Skeletal muscle tissue (tissue), 4 donors: ENCODE data around the gene ATP2A3. TPM values are rescaled to one million over a fixed set of nuclear protein-coding genes. Genes with fewer than 3 reads are reported as not detected.
A peak's percentile ranks its signal among the peaks of the same experiment; 100 is the strongest.

Source experiments
- H3K27ac ChIP-seq: one replicate; pipeline ENCODE4 v1.7.0; 2013; ENCODE audit warnings: mild to moderate bottlenecking, low read depth, low read length, inconsistent platforms
- H3K27me3 ChIP-seq, 3 donors: one replicate each; pipeline ENCODE4 v1.7.0; 2013; ENCODE audit warnings: low read length in 3 of 3; ENCODE audit not compliant: control insufficient read depth in 3 of 3, insufficient read depth in 3 of 3
- H3K36me3 ChIP-seq, 3 donors: one replicate each; pipeline ENCODE4 v1.7.0; 2013; ENCODE audit warnings: low read length in 3 of 3; ENCODE audit not compliant: control insufficient read depth in 3 of 3, insufficient read depth in 3 of 3
- H3K4me1 ChIP-seq, 3 donors: one replicate each; pipeline ENCODE4 v1.7.0; 2013; ENCODE audit warnings: low read length in 3 of 3, mild to moderate bottlenecking in 3 of 3; ENCODE audit not compliant: control insufficient read depth in 3 of 3, insufficient read depth in 3 of 3
- H3K4me3 ChIP-seq, 3 donors: one replicate each; pipeline ENCODE4 v1.7.0; 2013; ENCODE audit warnings: low read length in 3 of 3
- H3K9ac ChIP-seq, 3 donors: one replicate each; pipeline ENCODE4 v1.7.0; 2013; ENCODE audit warnings: low read length in 3 of 3, mild to moderate bottlenecking in 3 of 3, moderate library complexity in 2 of 3, low read depth in 1 of 3
- H3K9me3 ChIP-seq, 3 donors: one replicate each; pipeline ENCODE4 v1.7.0; 2013; ENCODE audit warnings: low read length in 3 of 3; ENCODE audit not compliant: control insufficient read depth in 3 of 3
- total RNA-seq: library from RNA; depleted of rRNA; stranded (reverse); fragments of >200 nt; gene quantifications from one replicate; pipeline ENCODE4 v1.2.3, GENCODE V29; 2014
- donor health status: Osteomylitis.

Gene ATP2A3
- total RNA-seq, result 3.7 TPM

DNA sequence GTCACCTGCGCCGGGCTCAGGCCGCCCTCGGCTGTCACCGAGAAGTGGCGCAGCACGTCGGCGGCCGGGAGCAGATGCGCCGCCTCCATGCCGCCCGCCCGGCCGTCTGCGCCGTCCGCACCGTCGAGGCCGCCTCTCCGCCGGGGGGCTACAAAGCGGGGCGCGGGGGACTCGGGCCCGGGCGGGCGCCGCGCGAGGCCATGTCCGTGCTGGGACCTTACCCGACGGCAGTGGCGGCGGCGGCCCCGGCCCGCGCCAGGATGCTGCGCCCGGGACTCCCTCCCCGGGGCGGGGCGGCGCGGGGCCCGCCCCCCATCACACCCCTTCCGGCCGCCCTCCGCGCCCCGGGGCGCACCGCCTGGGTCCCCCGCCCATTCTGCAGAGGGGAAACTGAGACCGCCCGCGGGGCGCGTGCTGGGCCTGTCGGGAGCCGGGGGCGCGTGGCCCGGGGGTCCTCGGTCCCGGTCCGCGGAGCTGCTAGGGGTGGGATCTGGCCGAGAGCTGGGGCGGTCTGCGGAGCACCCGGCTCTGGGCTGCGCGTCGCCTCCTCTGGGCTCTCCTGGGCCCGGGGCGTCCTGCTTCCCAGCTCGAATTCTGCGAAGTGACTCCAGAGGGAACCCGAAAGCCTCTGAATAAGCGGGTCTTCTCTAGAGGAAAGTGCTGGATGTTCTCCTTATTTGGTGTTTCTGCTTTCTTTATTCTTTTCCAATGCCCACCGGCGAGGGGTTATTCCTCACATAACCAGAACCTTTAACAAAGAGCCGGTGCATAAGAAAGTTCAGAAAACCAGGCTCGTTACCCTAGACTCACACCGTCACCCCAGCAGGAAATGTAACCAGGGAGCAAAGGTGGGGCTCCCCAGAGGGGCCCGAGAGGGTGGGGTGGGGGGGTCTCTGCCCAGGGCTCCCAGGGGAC lies at the start of gene ATP2A3:
ATP2A3 (minus strand) TSS at position 235 of the 915 bp plus-strand sequence; CDS start at position 89, 146 bp downstream.
- Histone ChIP-seq H3K27me3 (peaks cover 39 to 55% (median 39%) of the 10 kb centered on the region in 3 donors), H3K4me3 (peak within 1 kb of the TSS in 2 of 3 donors; percentile 9 to 45), H3K27ac (no peak within 1 kb of the TSS), H3K9me3 (no peaks in the 10 kb centered on the region), H3K9ac (peak within 1 kb of the TSS in 1 of 3 donors; percentile 25), H3K36me3 (no peaks in the 10 kb centered on the region), H3K4me1 (peaks cover 2 to 11% (median 5%) of the 10 kb centered on the region in 3 donors)

DNA sequence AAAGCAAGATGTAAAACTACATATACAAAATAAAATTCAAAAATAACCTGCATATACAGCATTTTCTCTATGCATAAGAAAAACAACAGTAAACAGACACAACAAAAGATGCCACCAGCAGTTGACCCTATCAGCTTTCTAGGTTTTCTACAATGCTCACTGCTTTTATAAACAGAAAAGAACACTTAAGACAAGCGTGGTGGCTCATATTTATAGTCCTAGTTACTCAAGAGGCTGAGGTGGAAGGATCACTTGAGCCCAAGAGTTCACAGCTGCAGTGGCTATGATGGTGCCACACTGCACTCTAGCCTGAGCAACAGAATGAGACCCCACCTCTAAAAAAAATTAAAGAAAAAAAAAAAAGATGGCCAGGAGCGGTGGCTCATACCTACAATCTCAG lies 46.5 kb upstream of the ATP2A3 start:
- no peak overlapping the region for H3K4me3 ChIP-seq
- no peak overlapping the region for H3K27ac ChIP-seq
- no peaks in the 10 kb centered on the region for H3K9me3 ChIP-seq
- no peaks in the 10 kb centered on the region for H3K27me3 ChIP-seq
- H3K36me3 ChIP-seq, result peaks cover 69 to 79% (median 76%) of the 10 kb centered on the region in 3 donors
- no peaks in the 10 kb centered on the region for H3K4me1 ChIP-seq
- H3K9ac ChIP-seq, result no peak overlapping the region

DNA sequence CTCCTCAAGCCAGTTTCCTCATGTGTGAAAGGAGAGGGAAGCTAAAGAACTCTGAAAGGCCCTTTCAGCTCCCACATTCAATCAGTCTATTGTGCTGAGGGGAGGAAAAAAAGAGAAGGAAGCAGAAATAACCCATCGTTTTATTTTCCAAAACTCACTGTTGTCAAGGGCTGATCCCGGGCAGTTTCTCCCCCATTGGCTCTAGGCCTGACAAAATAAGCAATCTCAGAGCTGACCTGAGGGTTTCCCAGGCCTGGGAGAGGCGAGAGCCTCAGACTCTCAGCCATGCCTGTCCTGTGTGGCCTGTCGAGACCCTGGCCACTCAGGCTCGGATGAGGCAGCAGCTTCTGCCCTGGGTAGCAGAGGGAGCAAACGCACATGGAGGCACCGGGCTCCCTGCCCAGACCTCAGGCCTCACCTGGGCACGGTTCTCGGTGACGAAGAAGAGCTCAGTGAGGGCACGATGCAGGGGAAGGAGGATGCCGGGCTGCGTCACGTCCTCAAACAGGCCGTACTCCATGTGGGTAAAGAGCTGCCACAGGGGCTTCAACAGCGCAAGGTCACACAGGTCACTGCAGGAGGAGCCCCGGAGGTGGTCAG lies 45.0 kb upstream of the ATP2A3 start:
- Histone ChIP-seq H3K27ac (no peak overlapping the region), H3K36me3 (peaks cover 63 to 72% (median 69%) of the 10 kb centered on the region in 3 donors), H3K9ac (no peak overlapping the region)

DNA sequence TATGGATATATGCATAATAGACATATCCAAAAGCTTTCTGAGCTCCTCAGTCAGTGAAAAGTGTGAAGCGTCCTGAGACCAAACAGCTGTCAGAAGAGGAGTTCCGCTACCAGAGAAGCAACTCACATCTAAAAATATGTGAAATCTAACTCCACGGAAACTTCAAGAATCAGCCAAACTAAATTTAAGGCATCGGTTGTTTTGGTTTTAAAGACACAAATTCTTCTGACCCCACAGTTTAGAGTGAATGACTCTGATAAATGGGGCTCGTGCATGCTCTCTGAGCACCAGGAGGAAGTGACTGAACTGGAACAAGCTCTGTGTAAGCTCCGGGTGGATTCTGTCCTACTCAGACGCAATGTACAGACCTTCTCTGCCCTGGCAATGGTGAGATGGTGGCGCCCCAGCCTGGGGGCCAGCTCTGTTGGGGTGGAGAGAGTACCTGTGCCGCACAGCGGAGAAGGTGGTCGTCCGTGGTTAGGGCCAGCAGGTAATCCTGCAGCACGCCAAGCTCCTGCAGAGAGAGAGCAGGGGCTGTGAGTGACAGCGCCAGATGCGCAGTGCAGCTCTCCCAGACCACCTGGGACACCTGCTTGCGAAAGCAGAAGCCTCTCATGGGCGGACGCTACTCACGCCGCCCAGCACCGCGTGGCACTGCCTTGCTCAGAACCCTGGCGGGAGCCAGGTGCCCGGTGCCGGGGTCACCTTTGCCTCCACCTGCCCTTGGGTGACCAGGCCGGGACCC lies 44.4 kb upstream of the ATP2A3 start:
- no peaks in the 10 kb centered on the region for H3K27me3 ChIP-seq
- no peak overlapping the region for H3K4me3 ChIP-seq
- H3K4me1 ChIP-seq, result peaks cover 0 to 2% (median 0%) of the 10 kb centered on the region in 3 donors
- H3K36me3 ChIP-seq, result peaks cover 56 to 65% (median 63%) of the 10 kb centered on the region in 3 donors
- no peak overlapping the region for H3K27ac ChIP-seq
- no peak overlapping the region for H3K9ac ChIP-seq
- no peaks in the 10 kb centered on the region for H3K9me3 ChIP-seq

More for the DNA sequence above, 45.0 kb upstream of the ATP2A3 start:
- no peaks in the 10 kb centered on the region for H3K9me3 ChIP-seq
- H3K4me1 ChIP-seq, result peaks cover 0 to 2% (median 0%) of the 10 kb centered on the region in 3 donors
- no peaks in the 10 kb centered on the region for H3K27me3 ChIP-seq
- no peak overlapping the region for H3K4me3 ChIP-seq

DNA sequence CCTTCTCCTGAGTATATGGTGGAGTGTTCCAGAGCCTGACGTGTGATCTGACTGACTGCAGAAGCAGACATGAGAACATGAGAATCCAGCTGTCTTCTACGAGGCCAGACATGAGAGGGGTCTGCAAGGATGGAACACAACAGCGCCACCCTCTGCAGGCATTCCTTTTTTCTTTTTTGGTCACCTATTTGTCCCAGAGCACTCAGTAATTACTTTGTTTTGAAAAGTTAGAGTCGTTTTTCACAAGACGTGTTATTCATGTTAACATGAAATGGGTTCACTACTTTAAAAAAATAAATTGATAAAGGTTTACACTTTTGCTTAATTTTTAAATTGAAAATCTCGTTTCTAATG lies 43.8 kb upstream of the ATP2A3 start:
- Histone ChIP-seq H3K9ac (no peak overlapping the region), H3K4me1 (peaks cover 0 to 2% (median 0%) of the 10 kb centered on the region in 3 donors), H3K36me3 (peaks cover 52 to 60% (median 58%) of the 10 kb centered on the region in 3 donors), H3K27me3 (no peaks in the 10 kb centered on the region), H3K27ac (no peak overlapping the region), H3K9me3 (no peaks in the 10 kb centered on the region), H3K4me3 (no peak overlapping the region)

DNA sequence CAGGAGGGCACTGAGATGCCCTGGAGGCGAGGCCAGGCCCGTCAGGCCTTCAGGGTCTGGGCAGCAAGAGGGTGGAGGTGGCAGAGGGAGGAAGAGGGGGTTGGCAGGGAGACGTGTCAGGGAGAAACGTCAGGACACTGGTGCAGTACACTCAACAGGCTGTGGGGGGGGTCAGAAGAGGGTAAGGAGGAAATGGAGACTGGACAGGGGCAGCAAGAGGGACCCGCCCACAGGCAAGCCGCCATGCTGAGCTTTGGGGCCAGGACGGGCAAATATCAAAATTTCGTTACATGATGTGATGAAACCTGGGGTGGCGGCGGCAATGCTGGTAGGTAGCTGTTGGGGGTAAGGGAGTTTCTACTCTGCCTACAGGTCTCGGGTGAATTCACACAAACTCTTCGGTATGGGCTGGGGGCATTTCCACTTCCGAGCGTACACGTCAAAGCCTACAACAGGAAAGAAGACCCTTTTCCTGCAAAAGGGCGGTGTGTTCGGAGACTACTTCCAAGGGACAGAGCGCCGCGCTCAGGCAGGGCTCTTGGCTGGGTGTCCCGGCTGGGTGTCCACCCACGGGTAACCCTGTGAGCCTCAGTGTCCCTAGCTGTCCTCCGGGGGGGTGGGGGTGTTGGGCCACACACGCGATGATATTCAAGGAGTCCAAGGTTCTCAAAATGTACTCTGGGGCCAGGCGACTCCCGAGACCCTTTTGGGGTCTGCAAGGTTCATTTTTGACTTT lies 43.3 kb upstream of the ATP2A3 start:
- no peak overlapping the region for H3K9ac ChIP-seq
- H3K36me3 ChIP-seq, result peaks cover 52 to 55% (median 55%) of the 10 kb centered on the region in 3 donors
- H3K9me3 ChIP-seq, result no peaks in the 10 kb centered on the region
- H3K4me3 ChIP-seq, result no peak overlapping the region
- H3K4me1 ChIP-seq, result peaks cover 0 to 2% (median 0%) of the 10 kb centered on the region in 3 donors
- H3K27me3 ChIP-seq, result no peaks in the 10 kb centered on the region
- no peak overlapping the region for H3K27ac ChIP-seq

DNA sequence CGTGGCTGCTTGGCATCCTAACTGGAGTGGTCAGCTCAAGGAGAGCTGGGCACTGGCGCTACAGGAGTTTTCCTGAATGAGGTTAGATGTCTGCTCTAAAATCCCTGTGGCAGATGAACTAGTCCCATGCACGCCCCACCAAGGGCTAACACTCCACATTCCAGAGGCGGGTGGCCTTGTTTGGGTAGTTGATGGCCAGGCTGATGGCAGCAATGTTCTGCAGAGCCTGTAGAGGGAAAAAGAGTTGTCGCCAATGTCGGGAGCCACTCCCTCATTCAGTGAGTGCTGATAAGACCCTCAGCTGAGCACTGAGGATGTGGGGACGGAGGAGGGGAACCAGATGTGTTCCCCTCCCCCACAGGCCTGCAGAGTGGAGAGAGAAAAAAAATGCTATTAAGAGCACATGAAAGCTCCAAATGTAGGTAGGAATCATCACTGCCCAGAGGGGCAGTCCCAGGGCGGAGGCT lies 42.5 kb upstream of the ATP2A3 start:
- Histone ChIP-seq H3K9ac (no peak overlapping the region), H3K9me3 (no peaks in the 10 kb centered on the region), H3K4me1 (peaks cover 0 to 5% (median 3%) of the 10 kb centered on the region in 3 donors), H3K27me3 (no peaks in the 10 kb centered on the region), H3K27ac (no peak overlapping the region), H3K4me3 (no peak overlapping the region), H3K36me3 (peaks cover 45 to 48% (median 47%) of the 10 kb centered on the region in 3 donors)

DNA sequence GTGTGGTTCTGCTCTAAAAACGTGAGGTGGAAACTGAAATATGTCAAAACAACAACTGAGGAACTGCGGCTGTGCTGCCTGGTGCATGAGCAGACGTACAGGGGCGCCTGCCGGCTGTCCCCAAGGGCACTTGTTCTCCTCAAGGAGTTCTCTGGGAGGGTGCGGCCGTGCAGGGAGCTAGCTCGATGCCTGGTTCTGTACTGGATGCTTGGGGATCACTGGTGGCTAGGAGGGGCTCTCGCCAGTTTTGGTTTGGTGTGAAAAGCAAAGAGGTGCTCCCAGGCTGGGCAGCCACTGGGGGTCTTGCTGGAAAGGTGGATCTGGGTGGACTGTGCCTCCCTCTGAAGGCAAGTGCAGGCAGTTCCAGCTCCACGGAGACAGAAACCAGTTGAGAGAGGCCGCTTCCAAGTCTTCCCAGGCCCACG lies 41.9 kb upstream of the ATP2A3 start:
- Histone ChIP-seq H3K27ac (no peak overlapping the region), H3K4me3 (no peak overlapping the region), H3K27me3 (peaks cover 0 to 1% (median 0%) of the 10 kb centered on the region in 3 donors), H3K9me3 (no peaks in the 10 kb centered on the region), H3K9ac (no peak overlapping the region), H3K4me1 (peaks cover 0 to 5% (median 3%) of the 10 kb centered on the region in 3 donors), H3K36me3 (peaks cover 44 to 46% (median 45%) of the 10 kb centered on the region in 3 donors)
